Thoracic aorta (tissue), 2 donors: Measurements from ENCODE around the gene TRIM34. TPM values are rescaled to one million over a fixed set of nuclear protein-coding genes. Genes with fewer than 3 reads are reported as not detected.
A peak's percentile ranks its signal among the peaks of the same experiment; 100 is the strongest.
"Not testable (repeated sequence)": the region's sequence is repeated elsewhere in the genome, so short reads cannot be mapped to it uniquely, and the experiment has no call there.

Source experiments
- ATAC-seq: fragments of 150-250 bp; one replicate; pipeline ENCODE4 v1.8.0; 2017; ENCODE audit warnings: low read depth; ENCODE audit not compliant: insufficient number of reproducible peaks, low FRiP score
- DNase-seq: peaks from one replicate; pipeline ENCODE4 v3.0.0-alpha.2; 2020; ENCODE audit warnings: low spot score
- H3K27ac ChIP-seq, 2 donors: fragments of 200-600 bp; sonication (generic); 1 replicate in 1 of 2; 2 replicates in 1 of 2; pipeline ENCODE4 v1.5.1; 2016; ENCODE audit warnings: mild to moderate bottlenecking in 2 of 2, moderate library complexity in 2 of 2
- H3K27me3 ChIP-seq: fragments of 200-600 bp; sonication (generic); replicated peaks from 2 replicates; pipeline ENCODE4 v1.6.0; 2016; ENCODE audit warnings: mild to moderate bottlenecking; ENCODE audit not compliant: insufficient read depth
- H3K36me3 ChIP-seq: fragments of 200-600 bp; sonication (generic); one replicate; pipeline ENCODE4 v1.5.1; 2016
- H3K4me1 ChIP-seq, 2 donors: fragments of 200-600 bp; sonication (generic); 1 replicate in 1 of 2; 2 replicates in 1 of 2; pipeline versions ENCODE4 v1.5.1 to v1.6.0; 2016; ENCODE audit warnings: low read depth in 2 of 2, mild to moderate bottlenecking in 1 of 2; ENCODE audit not compliant: control insufficient read depth in 1 of 2
- H3K4me3 ChIP-seq: fragments of 200-600 bp; sonication (generic); 2 replicates; pipeline ENCODE4 v1.5.1; 2016; ENCODE audit warnings: mild to moderate bottlenecking
- H3K9me3 ChIP-seq: fragments of 200-600 bp; sonication (generic); 2 replicates; pipeline ENCODE4 v1.5.1; 2016
- total RNA-seq, 2 donors: library from RNA; depleted of rRNA; stranded (reverse); fragments of >200 nt; gene quantifications; one replicate each; pipeline versions ENCODE4 v1.1.0 to v1.2.3, GENCODE V29; 2016
- TF ChIP-seq, protein P1 (sequence below): fragments of 200-600 bp; sonication (generic); IDR thresholded peaks from one replicate; pipeline ENCODE4 v1.5.1; 2019; ENCODE audit warnings: antibody characterized with exemption

Gene TRIM34
- total RNA-seq, 2 donors from 2014 or later: 6.9 to 7.7 TPM

DNA sequence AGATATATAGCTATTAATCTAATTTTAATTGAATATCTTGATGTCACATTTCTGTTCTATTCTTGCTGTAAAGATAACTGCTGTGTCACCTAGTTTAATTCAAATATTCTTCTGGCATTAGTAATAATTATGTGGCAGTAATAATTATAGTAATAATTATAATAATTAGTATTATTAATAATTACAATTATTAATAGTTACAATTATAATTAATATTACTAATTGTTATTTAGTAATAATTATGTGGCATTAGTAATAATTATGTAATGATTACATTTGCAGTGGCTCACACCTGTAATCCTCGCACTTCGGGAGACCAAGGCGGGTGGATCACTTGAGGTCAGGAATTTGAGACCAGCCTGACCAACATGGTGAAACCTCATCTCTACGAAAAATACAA, 61.6 kb downstream of the TRIM34 start:
- Histone ChIP-seq H3K4me3 (no peak overlapping the region), H3K4me1 (peaks cover 10 to 33% of the 10 kb centered on the region in 2 donors), H3K27me3 (no peaks in the 10 kb centered on the region), H3K27ac (no peak overlapping the region), H3K9me3 (no peaks in the 10 kb centered on the region), H3K36me3 (no peaks in the 10 kb centered on the region)
- DNase-seq (no peak), ATAC-seq (no peak)
- TF ChIP-seq, protein P1, sequence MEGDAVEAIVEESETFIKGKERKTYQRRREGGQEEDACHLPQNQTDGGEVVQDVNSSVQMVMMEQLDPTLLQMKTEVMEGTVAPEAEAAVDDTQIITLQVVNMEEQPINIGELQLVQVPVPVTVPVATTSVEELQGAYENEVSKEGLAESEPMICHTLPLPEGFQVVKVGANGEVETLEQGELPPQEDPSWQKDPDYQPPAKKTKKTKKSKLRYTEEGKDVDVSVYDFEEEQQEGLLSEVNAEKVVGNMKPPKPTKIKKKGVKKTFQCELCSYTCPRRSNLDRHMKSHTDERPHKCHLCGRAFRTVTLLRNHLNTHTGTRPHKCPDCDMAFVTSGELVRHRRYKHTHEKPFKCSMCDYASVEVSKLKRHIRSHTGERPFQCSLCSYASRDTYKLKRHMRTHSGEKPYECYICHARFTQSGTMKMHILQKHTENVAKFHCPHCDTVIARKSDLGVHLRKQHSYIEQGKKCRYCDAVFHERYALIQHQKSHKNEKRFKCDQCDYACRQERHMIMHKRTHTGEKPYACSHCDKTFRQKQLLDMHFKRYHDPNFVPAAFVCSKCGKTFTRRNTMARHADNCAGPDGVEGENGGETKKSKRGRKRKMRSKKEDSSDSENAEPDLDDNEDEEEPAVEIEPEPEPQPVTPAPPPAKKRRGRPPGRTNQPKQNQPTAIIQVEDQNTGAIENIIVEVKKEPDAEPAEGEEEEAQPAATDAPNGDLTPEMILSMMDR: no peak

DNA sequence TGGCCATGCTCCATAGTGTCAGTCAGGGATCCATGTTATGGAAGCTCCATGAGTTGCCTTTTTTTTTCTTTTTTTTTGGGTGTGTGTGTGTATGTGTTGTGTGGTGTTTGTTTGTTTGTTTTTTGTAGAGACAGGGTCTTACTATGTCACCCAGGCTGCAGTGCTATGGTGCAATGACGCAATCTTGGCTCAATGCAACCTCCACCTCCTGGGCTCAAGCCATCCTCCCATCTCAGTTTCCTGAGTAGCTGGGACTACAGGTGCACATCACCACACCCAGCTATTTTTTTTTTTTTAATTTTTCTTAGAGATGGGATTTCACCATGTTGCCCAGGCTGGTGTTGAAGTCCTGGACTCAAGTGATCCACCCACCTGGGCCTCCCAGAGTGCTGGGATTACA, 63.7 kb downstream of the TRIM34 start:
- ATAC-seq (no peak), DNase-seq (no peak)
- TF ChIP-seq, protein P1: no peak
- no peaks in the 10 kb centered on the region for H3K36me3 ChIP-seq
- H3K4me3 ChIP-seq: no peak overlapping the region
- H3K27ac ChIP-seq: peak overlapping the region; percentile 82 to 87
- no peaks in the 10 kb centered on the region for H3K27me3 ChIP-seq
- H3K4me1 ChIP-seq: peaks cover 13 to 30% of the 10 kb centered on the region in 2 donors
- no peaks in the 10 kb centered on the region for H3K9me3 ChIP-seq

DNA sequence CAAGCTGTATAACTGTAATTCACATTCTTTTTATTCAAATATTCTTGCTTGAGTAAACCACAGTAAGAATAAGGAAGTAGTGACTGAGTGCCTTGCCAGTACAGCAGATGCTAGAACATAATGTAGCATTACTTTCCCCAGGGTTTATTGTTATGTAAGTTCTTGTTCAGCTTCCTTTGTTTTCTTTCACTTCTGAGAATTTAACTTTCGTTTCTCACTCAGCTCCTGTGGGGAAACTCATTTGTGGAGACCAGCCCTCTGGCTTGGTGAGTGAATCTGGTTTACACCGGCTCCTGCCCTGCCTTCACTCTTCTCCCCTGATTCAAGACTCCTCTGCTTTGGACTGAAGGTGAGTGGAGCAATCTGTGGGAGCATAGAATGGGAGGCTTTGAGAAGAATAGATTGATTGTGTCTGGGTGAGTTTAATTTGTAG, 64.8 kb downstream of the TRIM34 start, which contains the start of gene TRIM22:
TSS of gene TRIM22 (plus strand) at position 240 of the 433 bp plus-strand sequence. CDS start 6,443 bp downstream, outside the sequence.
- peaks cover 13 to 31% of the 10 kb centered on the region in 2 donors for H3K4me1 ChIP-seq
- TF ChIP-seq, protein P1: no peak
- H3K36me3 ChIP-seq: no peaks in the 10 kb centered on the region
- no peaks in the 10 kb centered on the region for H3K27me3 ChIP-seq
- H3K4me3 ChIP-seq: peak within 1 kb of the TSS; percentile 75
- H3K9me3 ChIP-seq: no peaks in the 10 kb centered on the region
- no peak for DNase-seq
- ATAC-seq: peak; percentile 70
- H3K27ac ChIP-seq: peak within 1 kb of the TSS; percentile 82 to 87

DNA sequence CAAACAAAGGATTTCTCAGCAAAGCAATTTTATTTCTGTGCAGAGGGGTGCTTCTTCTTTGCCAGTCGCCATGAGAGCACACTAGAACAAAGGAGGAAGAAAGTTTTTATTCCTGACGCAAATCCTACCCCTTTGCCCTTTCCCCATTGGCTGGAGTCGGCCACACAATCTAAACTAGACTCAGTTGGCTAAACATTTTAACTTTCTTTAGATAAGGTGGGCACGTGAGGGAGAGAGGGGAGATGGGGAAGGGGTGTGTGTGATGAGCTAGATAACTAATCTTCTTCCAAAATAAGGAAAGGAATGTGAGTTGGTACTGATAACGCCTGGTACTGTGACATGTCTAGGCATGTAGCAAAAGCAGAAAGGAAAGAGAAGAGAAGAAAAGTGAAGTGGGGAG, 65.4 kb downstream of the TRIM34 start:
- no peaks in the 10 kb centered on the region for H3K36me3 ChIP-seq
- no peaks in the 10 kb centered on the region for H3K27me3 ChIP-seq
- TF ChIP-seq, protein P1: no peak
- H3K4me1 ChIP-seq: peaks cover 12 to 31% of the 10 kb centered on the region in 2 donors
- DNase-seq: no peak
- H3K27ac ChIP-seq: peak overlapping the region; percentile 82 to 87
- H3K4me3 ChIP-seq: peak overlapping the region; percentile 75
- ATAC-seq: no peak
- H3K9me3 ChIP-seq: no peaks in the 10 kb centered on the region

DNA sequence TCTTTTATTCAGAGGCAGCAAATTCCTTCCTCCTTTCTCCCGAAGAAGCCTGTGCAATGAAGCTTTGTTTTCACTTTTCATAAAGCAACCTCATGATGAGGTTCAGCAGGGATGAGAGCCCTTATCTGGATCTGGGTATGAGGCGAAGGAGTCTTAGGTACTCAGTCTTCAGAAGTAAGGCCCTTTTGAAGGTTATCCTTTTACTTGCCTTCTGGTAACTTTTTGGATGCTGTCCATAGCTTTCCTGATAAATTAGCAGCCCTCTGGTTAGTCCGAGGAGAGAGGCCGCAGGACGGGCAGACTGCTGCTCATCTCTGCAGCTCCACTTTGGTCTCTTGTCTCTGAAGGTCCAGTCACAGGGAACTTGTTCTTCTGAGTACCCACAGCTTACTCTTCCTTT, 65.9 kb downstream of the TRIM34 start:
- TF ChIP-seq, protein P1: no peak
- Histone ChIP-seq H3K4me3 (peak overlapping the region; percentile 75), H3K27me3 (no peaks in the 10 kb centered on the region), H3K27ac (peak overlapping the region; percentile 82 to 87), H3K4me1 (peaks cover 11 to 29% of the 10 kb centered on the region in 2 donors), H3K9me3 (no peaks in the 10 kb centered on the region), H3K36me3 (no peaks in the 10 kb centered on the region)
- ATAC-seq (no peak), DNase-seq (no peak)

DNA sequence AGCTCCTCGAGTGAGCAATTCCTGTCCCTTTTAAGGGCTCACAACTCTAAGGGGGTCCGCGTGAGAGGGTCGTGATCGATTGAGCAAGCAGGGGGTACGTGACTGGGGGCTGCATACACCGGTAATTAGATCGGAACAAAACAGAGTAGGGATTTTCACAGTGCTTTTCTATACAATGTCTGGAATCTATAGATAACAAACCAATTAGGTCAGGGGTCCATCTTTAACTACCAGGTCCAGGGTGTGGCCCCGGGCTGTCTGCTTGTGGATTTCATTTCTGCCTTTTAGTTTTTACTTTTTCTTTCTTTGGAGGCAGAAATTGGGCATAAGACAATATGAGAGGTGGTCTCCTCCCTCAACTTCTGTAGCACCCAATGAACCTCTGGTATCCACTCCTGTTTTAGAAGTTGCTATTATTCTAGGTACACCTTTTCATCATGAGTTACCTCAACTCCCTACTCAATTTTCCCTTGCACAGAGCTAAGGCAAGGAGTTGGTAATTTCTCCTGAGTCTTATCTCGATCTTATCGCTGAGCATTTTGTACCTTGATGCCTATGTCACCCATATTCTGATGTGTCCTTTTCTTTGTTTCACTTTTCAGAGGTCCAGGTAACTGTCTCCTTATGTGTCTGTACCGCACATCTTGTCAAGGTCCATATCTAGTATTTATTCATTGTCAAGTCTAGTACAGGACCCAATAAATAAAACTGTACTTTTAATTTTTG, 66.6 kb downstream of the TRIM34 start:
- not testable (repeated sequence) for H3K9me3 ChIP-seq, H3K36me3 ChIP-seq, H3K27me3 ChIP-seq, DNase-seq, ATAC-seq
- Histone ChIP-seq H3K4me3 (peak overlapping the region; percentile 75), H3K4me1 (peaks cover 11 to 29% of the 10 kb centered on the region in 2 donors), H3K27ac (peak overlapping the region; percentile 82 to 87)
